PC-9 (cell line): ENCODE results near the gene ZNRF3.

Experiments used
- EZH2 ChIP-seq: fragments of 200-600 bp; sonication (generic); IDR thresholded peaks from 2 replicates; pipeline ENCODE4 v1.8.0; 2017; ENCODE audit warnings: antibody characterized with exemption, low read depth
- TF ChIP-seq, protein P1 (sequence below): fragments of 200-600 bp; sonication (generic); conservative IDR thresholded peaks from 2 replicates; pipeline ENCODE4 v1.6.1; 2017; ENCODE audit warnings: mixed run types, antibody characterized with exemption, mild to moderate bottlenecking, moderate library complexity

- TF ChIP-seq, protein P1, sequence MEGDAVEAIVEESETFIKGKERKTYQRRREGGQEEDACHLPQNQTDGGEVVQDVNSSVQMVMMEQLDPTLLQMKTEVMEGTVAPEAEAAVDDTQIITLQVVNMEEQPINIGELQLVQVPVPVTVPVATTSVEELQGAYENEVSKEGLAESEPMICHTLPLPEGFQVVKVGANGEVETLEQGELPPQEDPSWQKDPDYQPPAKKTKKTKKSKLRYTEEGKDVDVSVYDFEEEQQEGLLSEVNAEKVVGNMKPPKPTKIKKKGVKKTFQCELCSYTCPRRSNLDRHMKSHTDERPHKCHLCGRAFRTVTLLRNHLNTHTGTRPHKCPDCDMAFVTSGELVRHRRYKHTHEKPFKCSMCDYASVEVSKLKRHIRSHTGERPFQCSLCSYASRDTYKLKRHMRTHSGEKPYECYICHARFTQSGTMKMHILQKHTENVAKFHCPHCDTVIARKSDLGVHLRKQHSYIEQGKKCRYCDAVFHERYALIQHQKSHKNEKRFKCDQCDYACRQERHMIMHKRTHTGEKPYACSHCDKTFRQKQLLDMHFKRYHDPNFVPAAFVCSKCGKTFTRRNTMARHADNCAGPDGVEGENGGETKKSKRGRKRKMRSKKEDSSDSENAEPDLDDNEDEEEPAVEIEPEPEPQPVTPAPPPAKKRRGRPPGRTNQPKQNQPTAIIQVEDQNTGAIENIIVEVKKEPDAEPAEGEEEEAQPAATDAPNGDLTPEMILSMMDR = no peak
- TF ChIP-seq EZH2 = no peak
Observed at GRCh38 chr22:28867191-28867590, 16.2 kb upstream of the ZNRF3 start.
